ENCODE measurements around the gene AQP1. TPM values are rescaled to one million over a fixed set of nuclear protein-coding genes. Genes with fewer than 3 reads are reported as not detected.

AQP1 gene
- total and polyA plus RNA-seq, 2 of the 13 experiments (the other 11 are each of a cell fraction or from before 2014, with no cell fraction given), result not detected

GRCh38 chr7:30968294-30968693, 56.6 kb downstream of the AQP1 start:
- TF ChIP-seq NCOA1 (CRISPR knock-in tag; IDR thresholded peaks at IDR 0.05) (no peak), ARID5B (CRISPR knock-in tag; IDR thresholded peaks at IDR 0.05) (no peak), ZNF552 (CRISPR knock-in tag; IDR thresholded peaks at IDR 0.05; ENCODE audit: borderline replicate concordance) (no peak), ZNF331 (CRISPR knock-in tag; IDR thresholded peaks at IDR 0.05) (no peak), ZFP82 (CRISPR knock-in tag; IDR thresholded peaks at IDR 0.05; ENCODE audit: borderline replicate concordance) (no peak), PHF8 (CRISPR knock-in tag; IDR thresholded peaks at IDR 0.05) (no peak), ZNF232 (CRISPR knock-in tag; IDR thresholded peaks at IDR 0.05; ENCODE audit: borderline replicate concordance) (no peak), PRPF4 (IDR thresholded peaks at IDR 0.05; ENCODE audit: low read depth, low read length, poor library complexity, severe bottlenecking) (no peak), TCF7 (IDR thresholded peaks at IDR 0.05; ENCODE audit: low read depth) (no peak), ZNF276 (CRISPR knock-in tag; IDR thresholded peaks at IDR 0.05; ENCODE audit: low read depth) (no peak), ZNF883 (CRISPR knock-in tag; IDR thresholded peaks at IDR 0.05; ENCODE audit: not compliant biosample characterization) (no peak), CEBPB (IDR thresholded peaks at IDR 0.05; ENCODE audit: borderline replicate concordance, low read depth, low read length) (no peak), ZNF3 (CRISPR knock-in tag; IDR thresholded peaks at IDR 0.05) (no peak), PPARG (CRISPR knock-in tag; conservative IDR thresholded peaks at IDR 0.05) (no peak), DPF2 (CRISPR knock-in tag; IDR thresholded peaks at IDR 0.05; ENCODE audit: borderline replicate concordance, low read depth) (no peak), ZKSCAN8 (CRISPR knock-in tag; IDR thresholded peaks at IDR 0.05; ENCODE audit: borderline replicate concordance) (no peak), SMAD3 (CRISPR knock-in tag; IDR thresholded peaks at IDR 0.05) (no peak), SALL2 (CRISPR knock-in tag; IDR thresholded peaks at IDR 0.05) (no peak), CHD4 (IDR thresholded peaks at IDR 0.05; ENCODE audit: borderline replicate concordance, low read length) (no peak), ZBTB20 (CRISPR knock-in tag; IDR thresholded peaks at IDR 0.05; ENCODE audit: borderline replicate concordance, low read depth) (no peak)
- ChIA-PET CTCF (ENCODE audit: low intra/inter-chr PET ratio, low total read pairs) (no interaction called here), POLR2A (no interaction called here)
- Histone ChIP-seq H2AFZ (ENCODE audit: low read length) (no peak overlapping the region), H3K27ac (ENCODE audit: extremely low read length, insufficient read depth, low read length) (no peak overlapping the region), H3K4me1 (ENCODE audit: insufficient read depth, low read length) (no peaks in the 10 kb centered on the region), H3K9ac (ENCODE audit: insufficient read depth, low read depth, low read length) (no peak overlapping the region), H3K79me2 (ENCODE audit: insufficient read depth, low read length) (no peaks in the 10 kb centered on the region), H4K20me1 (ENCODE audit: insufficient read depth, low read length) (no peaks in the 10 kb centered on the region), H3K27me3 (ENCODE audit: control insufficient read depth in 1 of 2, insufficient read depth in 2 of 2, low read length in 2 of 2) (no peaks in the 10 kb centered on the region), H3K36me3 (replicated peaks in 1 of 2; ENCODE audit: control insufficient read depth in 1 of 2, insufficient read depth in 2 of 2, low read length in 2 of 2) (no peaks in the 10 kb centered on the region), H3K4me2 (ENCODE audit: low read depth, low read length) (no peak overlapping the region), H3K4me3 (replicated peaks in 1 of 3; ENCODE audit: insufficient read depth in 1 of 3, low read depth in 2 of 3, low read length in 3 of 3) (no peak overlapping the region), H3K9me3 (ENCODE audit: low read length) (no peaks in the 10 kb centered on the region)
- no peak for FAIRE-seq
- no peak for DNase-seq (ENCODE audit: low spot score)
- BruUV-seq (replicated peaks), result no TSS peak
- 47% methylated on average over 2 of the region's 2 CpGs for WGBS (ENCODE audit: low lambda C conversion rate)
- no peak for ATAC-seq
- in situ Hi-C loops (cut with HindIII; ENCODE audit: extremely low pct_ligation_motif_present, low pct_unique_long_range_greater_than_20kb), result no loop called here
- intact Hi-C loops (cut with micrococcal nuclease; ENCODE audit: unreplicated experiment), result no loop called here
